ENCODE results near the gene THUMPD1.
"Not testable (repeated sequence)": the region's sequence is repeated elsewhere in the genome, so short reads cannot be mapped to it uniquely, and the experiment has no call there.

THUMPD1 gene

GRCh38 chr16:20695024-20695423 lies 46.6 kb downstream of the THUMPD1 start:
- DNase-seq (ENCODE audit: low read depth) = no peak

- DNase-seq (ENCODE audit: low read depth) = not testable (repeated sequence)
Observed at GRCh38 chr16:20694096-20694495, 47.5 kb downstream of the THUMPD1 start.

GRCh38 chr16:20689668-20690067 lies 52.0 kb downstream of the THUMPD1 start:
- DNase-seq (ENCODE audit: low read depth) = no peak

DNA sequence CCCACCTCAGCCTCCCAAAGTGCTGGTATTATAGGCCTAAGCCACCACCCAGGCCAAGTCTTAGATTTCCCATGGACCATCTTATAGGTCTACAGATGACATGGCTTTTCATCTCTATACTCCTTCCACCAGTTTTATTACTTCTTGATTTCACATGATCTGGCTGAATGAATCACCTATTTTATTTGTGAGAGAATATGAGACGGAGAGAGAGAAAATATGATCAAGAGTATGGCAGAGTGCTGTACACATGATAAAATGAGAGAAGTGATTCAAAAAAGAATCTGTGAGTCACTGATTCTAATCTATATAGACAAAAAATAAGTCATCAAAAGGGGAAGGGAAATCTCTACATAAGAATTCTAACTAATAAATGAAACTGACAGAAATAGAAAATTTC lies 57.8 kb downstream of the THUMPD1 start:
- DNase-seq (ENCODE audit: low read depth) = no peak
